GM21515 (cell line): ENCODE data around the gene NUP210.
"Not testable (repeated sequence)": the region's sequence is repeated elsewhere in the genome, so short reads cannot be mapped to it uniquely, and the experiment has no call there.

Experiments used
- ATAC-seq: cut with Tn5 transposase; IDR thresholded peaks from one replicate; pipeline ENCODE4 v1.9.1; 2021; ENCODE audit not compliant: unreplicated experiment

The NUP210 gene

GRCh38 chr3:13430411-13430875, 10.3 kb upstream of the NUP210 start:
- not testable (repeated sequence) for ATAC-seq

- ATAC-seq = no peak
These were observed 9.6 kb upstream of the NUP210 start for GRCh38 chr3:13429631-13430291.

GRCh38 chr3:13428678-13429077, 8.6 kb upstream of the NUP210 start:
- ATAC-seq = not testable (repeated sequence)

GRCh38 chr3:13427662-13428603, 7.8 kb upstream of the NUP210 start:
- ATAC-seq = no peak

- no peak for ATAC-seq
These were observed 6.5 kb upstream of the NUP210 start for GRCh38 chr3:13426591-13426990.

- no peak for ATAC-seq
These were observed 5.6 kb upstream of the NUP210 start for GRCh38 chr3:13425689-13426088.

GRCh38 chr3:13424865-13425617, 4.9 kb upstream of the NUP210 start:
- no peak for ATAC-seq

GRCh38 chr3:13424141-13424844, 4.2 kb upstream of the NUP210 start:
- ATAC-seq = no peak

- no peak for ATAC-seq
These were observed 976 bp upstream of the NUP210 start for GRCh38 chr3:13420831-13421765.

GRCh38 chr3:13419505-13420044, 547 bp downstream of the NUP210 start:
- peak; percentile 40 for ATAC-seq

- ATAC-seq = no peak
These were observed 2.8 kb downstream of the NUP210 start for GRCh38 chr3:13417166-13417947.

GRCh38 chr3:13415997-13416793, 3.9 kb downstream of the NUP210 start:
- ATAC-seq = no peak

GRCh38 chr3:13415236-13415986, 4.7 kb downstream of the NUP210 start:
- no peak for ATAC-seq

GRCh38 chr3:13414040-13414729, 5.9 kb downstream of the NUP210 start:
- peak; percentile 92 for ATAC-seq

GRCh38 chr3:13411186-13411860, 8.8 kb downstream of the NUP210 start:
- ATAC-seq = no peak

GRCh38 chr3:13408890-13409289, 11.2 kb downstream of the NUP210 start:
- no peak for ATAC-seq
